MM.1S (cell line): Measurements from ENCODE around the gene STAT6.

Experiments
- DNase-seq: peaks from one replicate; pipeline ENCODE4 v3.0.0-alpha.2; 2015
- H2AFZ ChIP-seq: fragments of 300-600 bp; sonication (generic); 2 replicates; pipeline ENCODE4 v1.6.0; 2016; ENCODE audit warnings: antibody characterized with exemption, low read length
- H3F3A ChIP-seq: fragments of 300-600 bp; sonication (generic); 2 replicates; pipeline ENCODE4 v1.6.1; 2016; ENCODE audit warnings: mild to moderate bottlenecking, antibody characterized with exemption, low read length, moderate library complexity, mixed read lengths; ENCODE audit not compliant: insufficient read depth
- H3K27ac ChIP-seq: fragments of 300-600 bp; sonication (generic); 2 replicates; pipeline ENCODE4 v1.5.1; 2016; ENCODE audit warnings: mild to moderate bottlenecking, low read length
- H3K27me3 ChIP-seq: fragments of 300-600 bp; sonication (generic); replicated peaks from 2 replicates; pipeline ENCODE4 v1.6.0; 2016; ENCODE audit warnings: low read length; ENCODE audit not compliant: insufficient read depth
- H3K36me3 ChIP-seq: fragments of 300-600 bp; sonication (generic); replicated peaks from 2 replicates; pipeline ENCODE4 v1.6.1; 2016; ENCODE audit warnings: mild to moderate bottlenecking, low read length, mixed read lengths; ENCODE audit not compliant: insufficient read depth
- H3K4me1 ChIP-seq: fragments of 300-600 bp; sonication (generic); 2 replicates; pipeline ENCODE4 v1.6.1; 2016; ENCODE audit warnings: low read length, mixed read lengths
- H3K4me2 ChIP-seq: fragments of 300-600 bp; sonication (generic); 2 replicates; pipeline ENCODE4 v1.6.0; 2016; ENCODE audit warnings: low read depth, low read length
- H3K4me3 ChIP-seq: fragments of 300-600 bp; sonication (generic); 2 replicates; pipeline ENCODE4 v1.5.1; 2016; ENCODE audit warnings: low read length, mixed read lengths
- H3K79me2 ChIP-seq: fragments of 300-600 bp; sonication (generic); 2 replicates; pipeline ENCODE4 v1.6.1; 2016; ENCODE audit warnings: mixed run types, low read length, mixed read lengths
- H3K9ac ChIP-seq: fragments of 300-600 bp; sonication (generic); 2 replicates; pipeline ENCODE4 v1.6.1; 2016; ENCODE audit warnings: low read length, mixed read lengths
- H3K9me2 ChIP-seq: fragments of 300-600 bp; sonication (generic); replicated peaks from 2 replicates; pipeline ENCODE4 v1.6.1; 2016; ENCODE audit warnings: mild to moderate bottlenecking, low read length, mixed read lengths; ENCODE audit not compliant: insufficient read depth
- H3K9me3 ChIP-seq: fragments of 300-600 bp; sonication (generic); replicated peaks from 2 replicates; pipeline ENCODE4 v1.6.1; 2016; ENCODE audit warnings: mild to moderate bottlenecking, low read length, mixed read lengths; ENCODE audit not compliant: insufficient read depth
- H4K20me1 ChIP-seq: fragments of 300-600 bp; sonication (generic); 2 replicates; pipeline ENCODE4 v1.6.1; 2016; ENCODE audit warnings: mild to moderate bottlenecking, low read length, moderate library complexity, mixed read lengths; ENCODE audit not compliant: insufficient read depth
- EZH2 ChIP-seq: fragments of 300-600 bp; sonication (generic); optimal IDR thresholded peaks from 2 replicates; pipeline ENCODE3; 2017; ENCODE audit warnings: low read depth, mild to moderate bottlenecking, antibody characterized with exemption, low read length, mixed read lengths
- EZH2phosphoT487 ChIP-seq: fragments of 300-600 bp; sonication (generic); IDR thresholded peaks from 2 replicates; pipeline ENCODE4 v1.6.1; 2018; ENCODE audit warnings: antibody characterized with exemption, low read length
- TF ChIP-seq, protein P1 (sequence below): fragments of 300-600 bp; sonication (generic); IDR thresholded peaks from 2 replicates; pipeline ENCODE4 v1.5.1; 2016; ENCODE audit warnings: antibody characterized with exemption, low read length, mixed read lengths

The STAT6 gene

DNA sequence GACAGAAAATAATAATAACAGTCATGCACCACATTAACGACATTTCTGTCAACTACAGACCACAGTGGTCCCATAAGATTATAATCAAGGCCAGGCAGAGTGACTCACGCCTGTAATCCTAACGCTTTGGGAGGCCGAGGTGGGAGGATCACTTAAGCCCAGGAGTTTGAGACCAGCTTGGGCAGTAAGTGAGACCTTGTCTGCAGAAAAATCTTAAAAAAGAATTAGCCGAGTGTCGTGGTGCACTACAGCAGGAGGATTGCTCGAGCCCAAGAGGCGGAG lies 13.7 kb downstream of the STAT6 start:
- no peaks in the 10 kb centered on the region for H4K20me1 ChIP-seq
- no peak overlapping the region for H3K9ac ChIP-seq
- H2AFZ ChIP-seq: no peak overlapping the region
- no peak for DNase-seq
- no peaks in the 10 kb centered on the region for H3K36me3 ChIP-seq
- no peak overlapping the region for H3K27ac ChIP-seq
- no peaks in the 10 kb centered on the region for H3F3A ChIP-seq
- no peak overlapping the region for H3K4me2 ChIP-seq
- H3K4me1 ChIP-seq: no peaks in the 10 kb centered on the region
- no peak for TF ChIP-seq EZH2phosphoT487
- TF ChIP-seq, protein P1, sequence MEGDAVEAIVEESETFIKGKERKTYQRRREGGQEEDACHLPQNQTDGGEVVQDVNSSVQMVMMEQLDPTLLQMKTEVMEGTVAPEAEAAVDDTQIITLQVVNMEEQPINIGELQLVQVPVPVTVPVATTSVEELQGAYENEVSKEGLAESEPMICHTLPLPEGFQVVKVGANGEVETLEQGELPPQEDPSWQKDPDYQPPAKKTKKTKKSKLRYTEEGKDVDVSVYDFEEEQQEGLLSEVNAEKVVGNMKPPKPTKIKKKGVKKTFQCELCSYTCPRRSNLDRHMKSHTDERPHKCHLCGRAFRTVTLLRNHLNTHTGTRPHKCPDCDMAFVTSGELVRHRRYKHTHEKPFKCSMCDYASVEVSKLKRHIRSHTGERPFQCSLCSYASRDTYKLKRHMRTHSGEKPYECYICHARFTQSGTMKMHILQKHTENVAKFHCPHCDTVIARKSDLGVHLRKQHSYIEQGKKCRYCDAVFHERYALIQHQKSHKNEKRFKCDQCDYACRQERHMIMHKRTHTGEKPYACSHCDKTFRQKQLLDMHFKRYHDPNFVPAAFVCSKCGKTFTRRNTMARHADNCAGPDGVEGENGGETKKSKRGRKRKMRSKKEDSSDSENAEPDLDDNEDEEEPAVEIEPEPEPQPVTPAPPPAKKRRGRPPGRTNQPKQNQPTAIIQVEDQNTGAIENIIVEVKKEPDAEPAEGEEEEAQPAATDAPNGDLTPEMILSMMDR: no peak
- no peaks in the 10 kb centered on the region for H3K9me2 ChIP-seq
- H3K79me2 ChIP-seq: no peaks in the 10 kb centered on the region
- H3K9me3 ChIP-seq: no peaks in the 10 kb centered on the region
- H3K4me3 ChIP-seq: no peak overlapping the region
- no peaks in the 10 kb centered on the region for H3K27me3 ChIP-seq

DNA sequence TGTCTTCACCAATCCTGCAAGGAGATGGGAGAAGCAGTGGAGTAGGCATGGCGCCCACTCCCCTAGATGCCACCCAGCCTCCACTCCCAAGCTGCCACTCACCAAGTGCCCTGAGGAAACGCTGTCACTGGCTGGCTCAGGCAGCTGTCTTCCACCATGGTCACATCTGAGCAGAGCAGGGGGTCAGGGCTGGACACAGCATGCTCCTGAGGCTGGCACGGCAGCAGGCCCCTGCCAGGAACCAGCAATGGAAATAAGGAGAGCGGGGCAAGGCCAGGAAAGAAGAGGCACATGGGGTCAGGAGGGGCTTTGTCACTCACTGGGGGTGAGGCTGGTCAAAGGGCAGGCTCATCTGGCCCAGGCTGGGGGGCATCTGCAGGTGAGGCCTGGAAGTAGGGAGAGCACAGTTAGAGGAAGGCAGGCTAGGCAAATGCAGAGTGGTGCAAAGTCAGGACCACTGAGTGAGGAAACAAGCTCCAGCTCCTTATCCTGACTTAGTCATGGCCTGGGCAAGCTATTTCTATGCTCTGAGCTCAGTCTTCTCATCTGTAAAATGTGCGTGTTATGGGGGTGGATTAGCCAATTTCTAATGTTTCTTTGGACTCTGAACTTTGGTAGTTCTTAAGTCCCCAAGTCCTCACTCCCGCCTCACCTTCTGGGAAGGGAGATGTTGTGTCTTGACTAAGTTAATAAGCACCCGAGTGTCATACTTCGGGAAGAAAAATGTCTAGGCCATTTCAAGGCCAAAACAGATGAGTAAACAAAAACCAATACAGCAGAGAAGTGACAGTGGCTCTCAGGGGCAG lies 14.2 kb downstream of the STAT6 start:
- Histone ChIP-seq H4K20me1 (no peaks in the 10 kb centered on the region), H3K79me2 (no peaks in the 10 kb centered on the region)

DNA sequence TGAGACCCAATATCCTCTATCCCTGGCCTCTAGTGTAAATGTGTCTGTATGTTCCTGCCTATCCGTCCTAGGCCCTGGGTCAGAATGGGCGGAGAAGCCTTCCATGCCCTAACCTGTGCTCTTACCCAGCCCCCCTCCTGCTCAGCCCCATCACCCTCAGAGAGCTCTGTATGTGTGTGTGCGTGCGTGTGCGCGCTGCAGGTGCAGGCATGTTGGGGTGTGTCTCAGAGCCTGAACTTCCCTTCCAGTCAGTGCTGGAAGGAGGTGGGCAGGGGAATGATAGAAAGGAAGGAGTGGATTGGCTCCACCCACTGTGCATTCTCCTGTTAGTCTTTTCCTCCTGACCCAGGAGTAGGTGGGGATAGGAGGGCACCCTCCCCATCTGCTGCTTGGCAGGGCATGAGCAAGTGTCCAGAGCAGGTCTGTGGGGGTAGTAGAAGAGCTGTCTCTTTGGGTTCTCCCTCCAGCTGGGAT lies 15.0 kb downstream of the STAT6 start:
- H3K9me3 ChIP-seq: no peaks in the 10 kb centered on the region
- H3K9ac ChIP-seq: no peak overlapping the region
- no peak overlapping the region for H3K4me3 ChIP-seq
- H3K4me2 ChIP-seq: no peak overlapping the region
- H3K4me1 ChIP-seq: no peaks in the 10 kb centered on the region
- DNase-seq: no peak
- no peak overlapping the region for H3K27ac ChIP-seq
- no peaks in the 10 kb centered on the region for H3K79me2 ChIP-seq
- H4K20me1 ChIP-seq: no peaks in the 10 kb centered on the region
- no peaks in the 10 kb centered on the region for H3F3A ChIP-seq
- no peaks in the 10 kb centered on the region for H3K9me2 ChIP-seq
- no peaks in the 10 kb centered on the region for H3K27me3 ChIP-seq
- TF ChIP-seq, protein P1: no peak
- TF ChIP-seq EZH2phosphoT487 (no peak), EZH2 (no peak)
- no peaks in the 10 kb centered on the region for H3K36me3 ChIP-seq
- no peak overlapping the region for H2AFZ ChIP-seq

More for the DNA sequence above, 14.2 kb downstream of the STAT6 start:
- H3K36me3 ChIP-seq: no peaks in the 10 kb centered on the region
- no peaks in the 10 kb centered on the region for H3K4me1 ChIP-seq
- H3K27me3 ChIP-seq: no peaks in the 10 kb centered on the region
- no peak overlapping the region for H3K27ac ChIP-seq
- no peak overlapping the region for H3K9ac ChIP-seq
- H3K9me2 ChIP-seq: no peaks in the 10 kb centered on the region
- H3K4me2 ChIP-seq: no peak overlapping the region
- no peak for DNase-seq
- H3K9me3 ChIP-seq: no peaks in the 10 kb centered on the region
- no peak overlapping the region for H2AFZ ChIP-seq
- H3K4me3 ChIP-seq: no peak overlapping the region
- TF ChIP-seq, protein P1: no peak
- no peak for TF ChIP-seq EZH2
- no peak for TF ChIP-seq EZH2phosphoT487
- no peaks in the 10 kb centered on the region for H3F3A ChIP-seq
